ENCODE measurements around the gene VPS37B.

The VPS37B gene

DNA sequence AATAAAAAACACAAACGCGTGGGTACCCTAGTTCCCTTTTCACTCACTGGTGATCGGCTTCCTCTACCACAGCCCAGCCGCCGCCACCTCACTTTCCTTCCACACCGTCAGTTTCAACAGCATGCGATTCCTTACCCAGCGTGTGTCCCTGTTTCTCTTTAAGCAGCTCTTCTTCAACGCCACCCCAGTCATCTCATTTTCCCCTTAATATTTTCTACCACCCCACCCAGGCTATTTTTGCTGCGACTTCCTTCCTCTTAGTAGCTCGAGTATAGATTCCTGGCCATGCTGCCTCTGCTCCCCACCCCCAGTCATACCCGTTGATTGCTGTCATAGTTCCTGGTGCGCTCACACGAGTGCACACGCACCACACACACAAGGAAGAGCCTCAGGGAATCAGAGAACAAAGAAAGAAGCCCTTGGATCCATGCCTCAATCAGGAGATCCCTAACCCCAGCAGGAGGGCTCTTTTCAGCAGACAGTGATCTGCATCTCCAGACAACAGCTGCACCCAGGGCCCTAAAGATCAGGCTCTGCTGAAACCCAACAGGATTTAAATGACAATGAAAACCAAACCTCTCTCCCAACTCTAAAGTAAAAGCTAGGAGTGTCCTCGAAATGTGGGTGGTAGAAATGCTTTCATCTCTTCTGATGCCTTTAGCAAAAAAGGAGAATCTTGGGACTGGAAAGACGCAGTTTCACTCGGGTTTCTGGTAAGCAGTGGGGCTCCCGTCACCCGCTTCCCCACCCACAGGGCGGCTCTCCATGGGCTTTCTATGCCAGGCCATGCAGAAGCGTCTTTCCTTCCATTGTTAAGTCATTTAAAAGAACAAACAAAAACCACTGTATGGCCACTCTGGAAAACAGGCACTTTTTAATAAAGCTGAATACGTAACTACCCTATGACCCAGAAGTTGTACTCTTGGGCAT is 23.8 kb downstream of the VPS37B start:
- Histone ChIP-seq H3K36me3 (ENCODE audit: insufficient read depth, low read length) (peaks cover 34% of the 10 kb centered on the region), H3K4me1 (ENCODE audit: insufficient read depth, low read length) (peaks cover 60% of the 10 kb centered on the region), H2AFZ (ENCODE audit: low read depth, low read length) (no peak overlapping the region), H3K9me3 (ENCODE audit: low read length) (no peaks in the 10 kb centered on the region), H3K4me3 (ENCODE audit: low read length) (peak overlapping the region; percentile 39), H3K27me3 (ENCODE audit: insufficient read depth, low read length) (no peaks in the 10 kb centered on the region)

- Histone ChIP-seq H3K4me3 (ENCODE audit: low read length) (peak overlapping the region; percentile 39), H2AFZ (ENCODE audit: low read depth, low read length) (no peak overlapping the region), H3K4me1 (ENCODE audit: insufficient read depth, low read length) (peaks cover 53% of the 10 kb centered on the region), H3K36me3 (ENCODE audit: insufficient read depth, low read length) (peaks cover 44% of the 10 kb centered on the region), H3K9me3 (ENCODE audit: low read length) (no peaks in the 10 kb centered on the region), H3K27me3 (ENCODE audit: insufficient read depth, low read length) (no peaks in the 10 kb centered on the region)
These were observed 24.9 kb downstream of the VPS37B start for GRCh38 chr12:122870867-122871664.

DNA sequence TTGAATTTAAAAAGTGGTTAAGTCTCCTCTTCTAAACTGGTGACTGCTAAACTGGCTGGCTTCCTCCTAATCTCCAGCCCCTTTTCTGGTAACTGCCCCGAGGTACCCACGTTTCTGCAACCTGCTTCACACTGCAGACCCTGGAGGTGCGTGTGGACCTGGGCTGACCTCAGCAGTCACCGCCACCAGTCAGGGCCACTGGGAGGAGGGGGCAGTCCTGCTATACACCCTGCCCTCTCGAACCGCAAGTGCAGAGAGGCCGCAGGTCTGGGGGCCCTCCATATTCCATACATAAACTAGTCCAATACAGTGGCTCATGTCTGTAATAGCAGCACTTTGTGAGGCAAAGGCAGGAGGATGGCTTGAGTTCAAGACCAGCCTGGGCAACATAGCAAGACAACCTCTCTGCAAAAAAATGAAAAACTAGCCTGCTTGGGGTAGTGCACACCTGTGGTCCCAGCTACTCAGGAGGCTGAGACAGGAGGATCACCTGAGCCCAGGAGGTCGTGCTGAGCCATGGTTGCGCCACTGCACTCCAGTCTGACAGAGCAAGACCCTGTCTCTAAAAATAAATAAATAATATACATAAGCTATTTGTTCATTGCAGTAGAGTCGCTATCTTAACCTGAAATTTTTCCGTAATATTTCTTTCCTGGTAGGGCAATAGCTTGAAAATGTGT is 25.6 kb downstream of the VPS37B start:
- H3K36me3 ChIP-seq (ENCODE audit: insufficient read depth, low read length): peaks cover 48% of the 10 kb centered on the region
- H3K4me3 ChIP-seq (ENCODE audit: low read length): no peak overlapping the region
- H2AFZ ChIP-seq (ENCODE audit: low read depth, low read length): no peak overlapping the region
- no peaks in the 10 kb centered on the region for H3K9me3 ChIP-seq (ENCODE audit: low read length)
- peaks cover 45% of the 10 kb centered on the region for H3K4me1 ChIP-seq (ENCODE audit: insufficient read depth, low read length)
- H3K27me3 ChIP-seq (ENCODE audit: insufficient read depth, low read length): no peaks in the 10 kb centered on the region

DNA sequence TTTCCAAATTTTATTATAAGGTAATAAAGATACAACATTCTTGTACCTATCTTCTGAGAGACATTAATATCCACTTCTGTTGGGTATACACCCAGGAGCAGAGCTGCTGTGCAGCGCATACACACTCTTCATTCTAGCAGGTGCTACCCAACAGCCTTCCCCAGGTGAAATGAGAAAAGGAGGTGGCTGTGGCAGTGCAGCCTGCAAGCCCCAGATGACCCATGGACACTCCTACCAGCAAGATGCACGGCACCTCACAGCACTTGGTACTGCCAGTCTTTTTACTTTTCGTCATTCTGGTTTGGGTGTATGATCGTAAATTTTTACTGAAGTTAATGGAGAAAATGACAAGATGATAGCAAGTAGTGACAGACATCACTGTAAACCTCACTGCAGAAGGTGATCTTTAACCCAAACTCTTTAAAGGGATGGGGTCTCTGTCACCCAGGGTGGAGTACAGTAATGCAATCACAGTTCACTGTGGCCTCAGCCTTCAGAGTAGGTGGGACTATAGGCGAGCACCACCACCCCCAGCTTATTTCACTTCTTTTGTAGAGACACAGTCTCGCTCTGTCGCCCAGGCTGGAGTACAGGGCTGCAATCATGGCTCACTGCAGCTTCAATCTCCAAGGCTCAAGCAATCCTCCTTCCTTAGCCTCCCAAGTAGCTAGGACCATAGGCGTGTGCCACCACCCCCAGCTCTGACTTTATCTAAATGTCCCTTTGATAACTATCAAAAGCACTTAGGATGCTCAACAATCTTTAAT is 26.5 kb downstream of the VPS37B start:
- H3K27me3 ChIP-seq (ENCODE audit: insufficient read depth, low read length): no peaks in the 10 kb centered on the region
- no peak overlapping the region for H3K4me3 ChIP-seq (ENCODE audit: low read length)
- no peaks in the 10 kb centered on the region for H3K9me3 ChIP-seq (ENCODE audit: low read length)
- H3K4me1 ChIP-seq (ENCODE audit: insufficient read depth, low read length): peaks cover 44% of the 10 kb centered on the region
- H3K36me3 ChIP-seq (ENCODE audit: insufficient read depth, low read length): peaks cover 53% of the 10 kb centered on the region
- no peak overlapping the region for H2AFZ ChIP-seq (ENCODE audit: low read depth, low read length)

DNA sequence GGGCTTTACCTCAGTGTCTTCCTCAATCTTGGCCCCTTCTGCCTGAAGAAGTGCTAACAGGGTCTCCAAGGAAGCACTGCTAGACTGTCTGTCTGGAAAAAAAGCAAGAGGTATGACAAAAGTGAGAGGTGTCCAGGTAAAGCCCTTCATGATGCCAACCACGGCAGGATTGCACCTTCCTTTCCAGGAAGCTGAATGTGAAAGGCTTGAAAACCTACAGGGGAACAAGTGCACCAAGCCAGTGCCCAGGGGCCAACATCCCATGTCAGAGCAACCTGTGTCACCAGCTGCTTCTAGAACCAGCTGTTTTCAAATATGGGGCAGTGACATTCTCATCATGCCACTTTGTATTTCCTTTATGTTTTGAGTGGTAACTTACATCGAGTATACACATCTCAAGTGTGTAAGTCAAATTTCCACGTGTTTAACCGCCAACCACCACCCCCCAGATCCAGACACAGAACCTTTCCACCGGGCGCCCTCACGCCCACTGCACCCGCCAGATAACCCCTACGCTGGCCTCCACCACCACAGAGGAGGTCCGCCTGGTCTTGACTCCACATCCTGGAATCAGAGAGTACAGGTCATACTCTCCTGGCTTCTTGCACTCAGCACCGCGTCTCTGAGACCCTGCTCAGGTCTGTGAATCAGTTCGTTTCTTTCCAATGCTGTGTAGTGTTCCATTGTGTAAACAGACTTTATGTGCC is 27.3 kb downstream of the VPS37B start:
- Histone ChIP-seq H3K9me3 (ENCODE audit: low read length) (no peaks in the 10 kb centered on the region), H2AFZ (ENCODE audit: low read depth, low read length) (no peak overlapping the region), H3K36me3 (ENCODE audit: insufficient read depth, low read length) (peaks cover 56% of the 10 kb centered on the region), H3K4me3 (ENCODE audit: low read length) (no peak overlapping the region), H3K4me1 (ENCODE audit: insufficient read depth, low read length) (peaks cover 36% of the 10 kb centered on the region), H3K27me3 (ENCODE audit: insufficient read depth, low read length) (no peaks in the 10 kb centered on the region)

DNA sequence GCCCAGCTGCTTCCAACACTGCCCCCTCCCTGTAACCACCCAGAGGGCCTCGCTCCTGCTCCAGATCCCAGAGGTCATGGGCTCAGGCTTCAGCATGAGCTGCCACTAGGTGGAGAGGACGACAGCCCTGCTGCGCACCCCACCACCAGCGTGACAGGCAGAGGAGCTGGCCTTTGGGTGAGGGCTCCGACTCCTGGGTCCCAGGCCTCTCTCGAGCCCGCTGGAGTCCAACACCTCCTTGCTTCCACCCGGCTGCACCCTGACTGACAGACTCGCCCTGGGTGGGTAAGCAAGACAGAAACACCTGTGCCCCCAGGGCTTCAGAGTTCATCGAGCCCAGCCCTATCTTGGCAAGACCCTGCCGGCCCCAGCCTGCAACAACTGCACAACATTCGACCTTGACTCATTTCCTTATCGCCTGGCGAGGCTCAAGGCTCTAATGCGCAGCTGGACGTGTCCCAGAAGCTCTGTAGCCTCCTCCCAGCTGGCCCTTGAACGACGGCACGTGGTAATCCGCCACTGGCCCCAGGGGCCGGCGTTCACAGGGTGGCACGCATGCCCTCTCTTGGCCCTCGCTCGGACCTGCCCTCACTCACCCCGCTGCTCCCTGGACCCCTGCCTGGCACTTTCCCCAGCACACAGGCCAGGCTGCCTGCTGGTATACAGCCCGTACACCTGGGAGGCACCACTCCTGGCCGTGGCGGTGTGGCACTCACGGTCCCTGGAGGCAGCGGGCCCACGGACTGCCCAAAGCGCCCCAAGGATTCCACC is 28.0 kb downstream of the VPS37B start:
- H3K4me1 ChIP-seq (ENCODE audit: insufficient read depth, low read length): peaks cover 29% of the 10 kb centered on the region
- no peak overlapping the region for H2AFZ ChIP-seq (ENCODE audit: low read depth, low read length)
- H3K9me3 ChIP-seq (ENCODE audit: low read length): no peaks in the 10 kb centered on the region
- H3K4me3 ChIP-seq (ENCODE audit: low read length): no peak overlapping the region
- peaks cover 59% of the 10 kb centered on the region for H3K36me3 ChIP-seq (ENCODE audit: insufficient read depth, low read length)
- H3K27me3 ChIP-seq (ENCODE audit: insufficient read depth, low read length): no peaks in the 10 kb centered on the region

DNA sequence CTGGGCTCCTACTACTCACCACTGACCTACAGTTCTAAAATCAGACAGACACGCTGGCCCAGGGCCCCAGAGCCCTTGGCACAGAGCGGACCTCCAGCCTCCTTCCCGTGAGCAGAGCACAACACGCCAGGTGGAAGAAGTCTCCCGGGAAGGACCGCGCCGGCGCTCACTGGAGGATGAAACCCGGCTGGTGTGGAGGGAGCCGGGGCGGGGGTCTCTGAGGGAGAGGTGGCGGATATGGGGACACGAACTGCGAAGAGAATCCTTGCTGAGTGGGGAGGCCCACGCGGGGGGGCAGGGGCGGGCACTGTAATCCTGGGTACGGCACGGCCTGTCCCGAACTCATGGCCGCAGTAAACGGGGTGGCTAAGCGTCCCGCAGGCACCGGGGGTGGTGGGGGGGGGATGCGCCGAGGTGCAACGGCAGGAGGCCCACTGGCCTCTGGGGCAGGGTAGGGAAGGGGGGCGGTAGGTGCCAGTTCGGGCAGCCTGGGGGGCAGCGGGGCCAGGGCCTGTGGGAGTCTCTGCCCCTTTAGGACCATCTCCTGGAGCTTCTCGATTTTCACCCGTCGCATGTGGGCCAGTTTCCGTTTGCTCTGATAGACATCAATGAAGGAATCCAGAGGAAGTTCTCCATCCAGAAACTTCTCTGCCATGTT is 28.8 kb downstream of the VPS37B start:
- Histone ChIP-seq H2AFZ (ENCODE audit: low read depth, low read length) (no peak overlapping the region), H3K27me3 (ENCODE audit: insufficient read depth, low read length) (no peaks in the 10 kb centered on the region), H3K9me3 (ENCODE audit: low read length) (no peaks in the 10 kb centered on the region), H3K4me1 (ENCODE audit: insufficient read depth, low read length) (peaks cover 21% of the 10 kb centered on the region), H3K36me3 (ENCODE audit: insufficient read depth, low read length) (peaks cover 60% of the 10 kb centered on the region), H3K4me3 (ENCODE audit: low read length) (no peak overlapping the region)

GRCh38 chr12:122866379-122866778 is 29.5 kb downstream of the VPS37B start:
- H3K9me3 ChIP-seq (ENCODE audit: low read length): no peaks in the 10 kb centered on the region
- H2AFZ ChIP-seq (ENCODE audit: low read depth, low read length): no peak overlapping the region
- H3K4me1 ChIP-seq (ENCODE audit: insufficient read depth, low read length): peaks cover 14% of the 10 kb centered on the region
- H3K4me3 ChIP-seq (ENCODE audit: low read length): no peak overlapping the region
- H3K36me3 ChIP-seq (ENCODE audit: insufficient read depth, low read length): peaks cover 62% of the 10 kb centered on the region
- H3K27me3 ChIP-seq (ENCODE audit: insufficient read depth, low read length): no peaks in the 10 kb centered on the region

DNA sequence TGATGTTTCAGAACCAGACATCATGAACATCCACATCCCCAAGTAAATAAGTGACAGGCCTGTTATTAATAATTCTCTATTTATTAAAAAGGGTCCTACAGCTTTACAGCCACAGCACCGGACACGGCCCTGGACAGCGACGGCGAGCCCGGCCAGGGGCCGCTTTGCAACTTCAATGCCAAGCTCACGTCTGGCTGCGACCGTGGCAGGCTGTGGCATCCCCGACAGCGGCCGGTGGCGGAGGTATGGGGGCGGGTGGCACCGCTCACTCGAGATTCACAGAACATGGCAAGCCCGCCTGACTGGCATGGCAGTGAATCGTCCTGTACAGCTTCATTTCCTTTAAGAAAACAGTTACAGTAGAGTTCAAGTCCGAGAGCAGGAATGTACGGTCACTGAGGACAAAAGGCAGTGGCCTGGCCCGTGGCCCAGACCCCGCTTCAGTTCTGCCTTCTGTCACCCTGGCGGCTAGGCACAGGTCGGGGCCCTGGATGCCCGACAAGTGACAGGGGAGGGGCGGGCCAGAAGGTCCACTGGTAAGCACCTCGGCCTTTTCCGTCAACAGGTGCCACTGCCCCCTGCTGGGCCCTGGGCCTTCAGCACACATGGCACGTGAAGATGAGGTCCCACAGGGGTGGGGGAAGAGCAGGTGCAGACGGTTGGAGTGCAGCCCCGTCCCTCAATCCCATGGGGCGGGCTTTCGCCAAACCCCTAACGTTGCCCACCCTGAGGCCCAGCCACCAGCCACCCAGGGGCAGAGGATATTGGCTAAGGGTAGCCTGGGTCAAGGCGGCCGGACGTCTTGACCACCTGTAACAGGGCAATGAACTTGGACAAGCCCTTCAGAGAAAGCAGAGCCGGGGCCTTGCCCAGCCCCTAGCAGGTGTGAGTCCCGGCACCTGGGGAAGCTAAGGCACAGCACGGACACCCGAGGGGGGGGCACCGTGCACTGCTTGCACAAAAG is 30.4 kb downstream of the VPS37B start:
- no peak overlapping the region for H3K4me3 ChIP-seq (ENCODE audit: low read length)
- no peak overlapping the region for H2AFZ ChIP-seq (ENCODE audit: low read depth, low read length)
- H3K27me3 ChIP-seq (ENCODE audit: insufficient read depth, low read length): no peaks in the 10 kb centered on the region
- H3K9me3 ChIP-seq (ENCODE audit: low read length): no peaks in the 10 kb centered on the region
- peaks cover 63% of the 10 kb centered on the region for H3K36me3 ChIP-seq (ENCODE audit: insufficient read depth, low read length)
- H3K4me1 ChIP-seq (ENCODE audit: insufficient read depth, low read length): peaks cover 6% of the 10 kb centered on the region

DNA sequence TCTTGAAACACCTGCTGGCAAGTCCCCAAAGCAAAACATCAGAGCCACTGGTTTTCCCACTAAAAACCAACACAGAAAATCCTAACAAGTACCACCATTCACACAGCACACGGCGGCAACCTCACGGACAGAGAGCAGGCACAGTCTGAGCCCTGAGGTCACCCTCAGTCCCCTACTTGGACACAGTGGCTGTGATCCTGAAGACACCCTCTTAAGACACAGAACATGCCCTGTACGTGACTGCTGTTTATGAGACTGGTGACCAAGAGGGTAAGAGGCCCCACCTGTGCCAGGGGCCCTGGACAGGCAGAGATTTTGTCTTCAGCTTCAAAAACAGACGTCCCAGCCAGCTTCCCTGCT is 31.1 kb downstream of the VPS37B start:
- no peak overlapping the region for H2AFZ ChIP-seq (ENCODE audit: low read depth, low read length)
- H3K4me3 ChIP-seq (ENCODE audit: low read length): no peak overlapping the region
- no peaks in the 10 kb centered on the region for H3K9me3 ChIP-seq (ENCODE audit: low read length)
- H3K36me3 ChIP-seq (ENCODE audit: insufficient read depth, low read length): peaks cover 56% of the 10 kb centered on the region
- no peaks in the 10 kb centered on the region for H3K27me3 ChIP-seq (ENCODE audit: insufficient read depth, low read length)
- H3K4me1 ChIP-seq (ENCODE audit: insufficient read depth, low read length): no peaks in the 10 kb centered on the region
